Nucleus accumbens (tissue), 56 donors: ENCODE measurements around the gene GPR176.

ENCODE experiments used
- DNase-seq, 56 donors: peaks; one replicate each; lab custom pipeline; 2025; lab: John Stamatoyannopoulos, UW

The GPR176 gene

GRCh38 chr15:39752991-39753390, 167.1 kb downstream of the GPR176 start:
- DNase-seq: no peak

GRCh38 chr15:39752246-39752645, 167.8 kb downstream of the GPR176 start:
- no peak for DNase-seq
